Activated T-cell treated with anti-CD3 and anti-CD28 coated beads, Interleukin-2, amount 50 U/mL, for 4 hours (primary cell): ENCODE results near the gene CORO7. TPM values are rescaled to one million over a fixed set of nuclear protein-coding genes. Genes with fewer than 3 reads are reported as not detected.
"Not testable (repeated sequence)": the region's sequence is repeated elsewhere in the genome, so short reads cannot be mapped to it uniquely, and the experiment has no call there.

Experiments used
- ATAC-seq, 2 donors: fragments of 200-7000 bp; cut with Tn5 transposase; one replicate each; pipeline ENCODE4 v1.10.0; 2021
- DNase-seq: peaks from one replicate; pipeline ENCODE4 v3.0.0-alpha.2; 2020
- H3K27me3 Mint-ChIP-seq: one replicate; pipeline ENCODE4 v1.8.0; 2021; ENCODE audit warnings: low read depth, mixed read lengths
- H3K36me3 Mint-ChIP-seq: one replicate; pipeline ENCODE4 v1.8.0; 2022; ENCODE audit warnings: mixed read lengths; ENCODE audit not compliant: insufficient read depth
- H3K4me1 Mint-ChIP-seq: one replicate; pipeline ENCODE4 v1.8.0; 2021; ENCODE audit warnings: low read depth, mixed read lengths
- H3K4me3 Mint-ChIP-seq: one replicate; pipeline ENCODE4 v1.8.0; 2021; ENCODE audit warnings: mild to moderate bottlenecking, moderate library complexity, mixed read lengths
- H3K9me3 Mint-ChIP-seq: one replicate; pipeline ENCODE4 v1.8.0; 2021; ENCODE audit warnings: mixed read lengths
- total RNA-seq, 3 donors: library from RNA; stranded (reverse); gene quantifications; one replicate each; pipeline ENCODE4 v1.2.1, GENCODE V29; 2021

The CORO7 gene
- total RNA-seq, 3 donors from 2014 or later, result 75.8 to 79.9 (median 76.4) TPM

GRCh38 chr16:4401094-4401501 lies 15.3 kb downstream of the CORO7 start:
- H3K27me3 Mint-ChIP-seq, result no peaks in the 10 kb centered on the region
- peaks cover 22% of the 10 kb centered on the region for H3K36me3 Mint-ChIP-seq
- ATAC-seq (no peak), DNase-seq (no peak)
- H3K4me3 Mint-ChIP-seq, result no peak overlapping the region
- H3K9me3 Mint-ChIP-seq, result no peaks in the 10 kb centered on the region
- H3K4me1 Mint-ChIP-seq, result no peaks in the 10 kb centered on the region

DNA sequence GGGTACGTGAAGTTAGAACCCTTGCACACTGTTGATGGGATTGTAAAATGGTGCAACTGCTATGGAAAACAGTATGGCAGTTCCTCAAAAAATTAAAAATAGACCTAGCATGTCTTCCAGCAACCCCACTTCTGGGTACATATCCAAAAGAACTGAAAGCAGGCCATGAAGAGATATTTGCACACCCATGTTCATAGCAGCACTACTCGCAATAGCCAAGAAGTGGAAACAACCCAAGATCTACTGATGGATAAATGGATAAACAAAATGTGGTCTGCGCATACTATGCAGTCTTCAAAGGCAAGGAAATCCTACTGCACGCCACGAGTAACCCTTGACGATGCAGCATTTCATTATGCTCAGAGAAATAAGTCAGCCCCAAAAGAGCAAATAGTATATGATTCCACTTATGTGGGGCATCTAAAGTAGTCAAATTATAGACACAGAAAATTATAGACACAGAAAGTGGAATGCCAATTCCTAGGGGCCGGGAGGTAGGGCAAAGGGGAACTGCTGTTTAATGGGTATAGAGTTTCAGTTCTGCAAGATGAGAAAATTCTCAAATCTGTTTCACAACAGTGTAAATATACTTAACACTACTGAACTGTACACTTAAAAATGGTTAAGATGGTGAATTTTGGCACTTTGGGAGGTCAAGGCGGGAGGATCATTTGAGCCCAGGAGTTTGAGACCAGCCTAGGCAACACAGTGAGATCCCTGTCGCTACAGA lies 17.2 kb downstream of the CORO7 start:
- Mint-ChIP-seq H3K4me1 (peaks cover 2% of the 10 kb centered on the region), H3K9me3 (no peaks in the 10 kb centered on the region), H3K36me3 (peaks cover 24% of the 10 kb centered on the region), H3K27me3 (no peaks in the 10 kb centered on the region), H3K4me3 (no peak overlapping the region)
- no peak for ATAC-seq
- no peak for DNase-seq

GRCh38 chr16:4395055-4395726 lies 21.2 kb downstream of the CORO7 start:
- H3K9me3 Mint-ChIP-seq, result no peaks in the 10 kb centered on the region
- ATAC-seq, result no peak
- H3K4me3 Mint-ChIP-seq, result no peak overlapping the region
- no peaks in the 10 kb centered on the region for H3K27me3 Mint-ChIP-seq
- peaks cover 2% of the 10 kb centered on the region for H3K4me1 Mint-ChIP-seq
- peaks cover 20% of the 10 kb centered on the region for H3K36me3 Mint-ChIP-seq
- no peak for DNase-seq

- H3K27me3 Mint-ChIP-seq, DNase-seq, H3K9me3 Mint-ChIP-seq, H3K4me3 Mint-ChIP-seq, ATAC-seq, H3K4me1 Mint-ChIP-seq: not testable (repeated sequence)
- H3K36me3 Mint-ChIP-seq, result peaks cover 20% of the 10 kb centered on the region
Measured at GRCh38 chr16:4393850-4394249, 22.5 kb downstream of the CORO7 start.

DNA sequence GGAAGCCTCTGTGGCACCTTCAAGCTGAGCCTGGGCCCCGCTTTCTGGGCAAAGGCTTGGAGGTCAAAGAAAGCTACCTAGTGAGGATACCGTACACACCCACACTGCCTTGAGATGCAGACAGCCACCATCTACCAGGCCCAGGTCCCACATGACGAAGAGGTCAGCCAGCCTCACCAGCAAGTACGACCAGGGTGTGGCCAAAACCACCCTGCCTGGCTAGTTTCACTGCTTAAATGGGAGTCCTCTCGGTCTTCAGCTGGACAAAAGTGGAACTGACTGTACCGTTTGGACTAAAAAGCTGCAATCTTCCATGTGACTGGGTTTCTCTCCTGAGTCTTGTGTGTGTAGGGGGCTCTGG lies 23.2 kb downstream of the CORO7 start:
- H3K36me3 Mint-ChIP-seq, result peaks cover 20% of the 10 kb centered on the region

GRCh38 chr16:4392382-4393239 lies 23.8 kb downstream of the CORO7 start:
- Mint-ChIP-seq H3K4me1 (peaks cover 2% of the 10 kb centered on the region), H3K4me3 (no peak overlapping the region), H3K36me3 (peaks cover 20% of the 10 kb centered on the region), H3K27me3 (no peaks in the 10 kb centered on the region), H3K9me3 (no peaks in the 10 kb centered on the region)
- DNase-seq (no peak), ATAC-seq (no peak)

More for the DNA sequence above, 23.2 kb downstream of the CORO7 start:
- Mint-ChIP-seq H3K4me3 (no peak overlapping the region), H3K9me3 (no peaks in the 10 kb centered on the region), H3K27me3 (no peaks in the 10 kb centered on the region), H3K4me1 (peaks cover 2% of the 10 kb centered on the region)
- DNase-seq (no peak), ATAC-seq (no peak)

GRCh38 chr16:4391631-4392381 lies 24.6 kb downstream of the CORO7 start:
- DNase-seq, result no peak
- no peaks in the 10 kb centered on the region for H3K27me3 Mint-ChIP-seq
- peaks cover 2% of the 10 kb centered on the region for H3K4me1 Mint-ChIP-seq
- no peak overlapping the region for H3K4me3 Mint-ChIP-seq
- no peaks in the 10 kb centered on the region for H3K9me3 Mint-ChIP-seq
- no peak for ATAC-seq
- H3K36me3 Mint-ChIP-seq, result peaks cover 18% of the 10 kb centered on the region

DNA sequence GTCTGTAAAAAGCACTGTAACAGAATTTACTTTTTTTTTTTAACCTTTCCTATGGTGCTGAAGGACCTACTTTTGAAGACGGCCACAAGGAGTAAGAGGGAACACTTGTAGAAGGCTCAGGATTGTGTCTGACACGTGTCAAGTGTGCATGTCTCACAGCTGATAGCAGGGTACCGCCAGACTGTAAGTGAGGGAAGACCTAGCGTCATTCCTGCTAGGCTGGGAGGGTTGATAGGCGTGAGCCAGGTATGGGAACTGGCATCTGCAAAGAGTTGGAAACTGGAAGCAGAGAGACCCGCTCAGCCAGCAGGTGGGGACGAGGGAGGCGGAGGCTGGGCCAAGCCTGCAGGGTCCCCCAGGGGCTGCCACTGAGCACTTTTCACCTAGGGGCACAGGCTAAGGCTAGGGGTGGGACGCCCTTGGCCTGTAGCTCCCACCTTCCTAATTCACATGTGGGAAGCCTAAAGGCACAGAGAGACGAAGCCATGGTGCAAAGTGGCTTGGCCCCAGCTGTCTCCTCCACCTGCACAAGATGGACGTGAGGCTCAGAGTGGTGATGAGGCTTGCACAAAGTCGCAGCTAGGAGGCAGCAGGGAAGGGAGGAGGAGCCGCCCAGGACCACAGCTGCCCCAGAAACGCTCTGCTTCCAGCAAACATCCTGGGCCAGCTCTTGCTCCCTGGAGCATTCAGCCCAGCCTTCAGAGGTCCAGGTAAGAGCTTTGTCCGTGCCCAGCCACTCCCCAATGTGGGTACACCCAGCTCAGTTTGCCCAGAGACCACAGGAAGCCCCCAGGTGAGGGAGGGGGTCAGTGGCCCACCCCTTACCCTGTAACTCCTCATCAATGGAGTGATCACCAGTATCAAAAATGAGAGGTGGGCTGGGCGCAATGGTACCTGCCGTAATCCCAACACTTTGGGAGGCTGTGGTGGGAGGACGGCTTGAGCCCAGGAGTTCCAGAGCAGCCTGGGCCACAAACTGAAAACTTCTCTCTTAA lies 25.8 kb downstream of the CORO7 start:
- no peaks in the 10 kb centered on the region for H3K27me3 Mint-ChIP-seq
- H3K4me3 Mint-ChIP-seq, result no peak overlapping the region
- no peaks in the 10 kb centered on the region for H3K9me3 Mint-ChIP-seq
- H3K36me3 Mint-ChIP-seq, result peaks cover 15% of the 10 kb centered on the region
- ATAC-seq, result no peak
- no peak for DNase-seq
- peaks cover 1% of the 10 kb centered on the region for H3K4me1 Mint-ChIP-seq

- ATAC-seq, result no peak
- Mint-ChIP-seq H3K27me3 (no peaks in the 10 kb centered on the region), H3K9me3 (no peaks in the 10 kb centered on the region), H3K4me1 (no peaks in the 10 kb centered on the region), H3K36me3 (peaks cover 5% of the 10 kb centered on the region), H3K4me3 (no peak overlapping the region)
- DNase-seq, result no peak
Measured at GRCh38 chr16:4389051-4389955, 27.1 kb downstream of the CORO7 start.

DNA sequence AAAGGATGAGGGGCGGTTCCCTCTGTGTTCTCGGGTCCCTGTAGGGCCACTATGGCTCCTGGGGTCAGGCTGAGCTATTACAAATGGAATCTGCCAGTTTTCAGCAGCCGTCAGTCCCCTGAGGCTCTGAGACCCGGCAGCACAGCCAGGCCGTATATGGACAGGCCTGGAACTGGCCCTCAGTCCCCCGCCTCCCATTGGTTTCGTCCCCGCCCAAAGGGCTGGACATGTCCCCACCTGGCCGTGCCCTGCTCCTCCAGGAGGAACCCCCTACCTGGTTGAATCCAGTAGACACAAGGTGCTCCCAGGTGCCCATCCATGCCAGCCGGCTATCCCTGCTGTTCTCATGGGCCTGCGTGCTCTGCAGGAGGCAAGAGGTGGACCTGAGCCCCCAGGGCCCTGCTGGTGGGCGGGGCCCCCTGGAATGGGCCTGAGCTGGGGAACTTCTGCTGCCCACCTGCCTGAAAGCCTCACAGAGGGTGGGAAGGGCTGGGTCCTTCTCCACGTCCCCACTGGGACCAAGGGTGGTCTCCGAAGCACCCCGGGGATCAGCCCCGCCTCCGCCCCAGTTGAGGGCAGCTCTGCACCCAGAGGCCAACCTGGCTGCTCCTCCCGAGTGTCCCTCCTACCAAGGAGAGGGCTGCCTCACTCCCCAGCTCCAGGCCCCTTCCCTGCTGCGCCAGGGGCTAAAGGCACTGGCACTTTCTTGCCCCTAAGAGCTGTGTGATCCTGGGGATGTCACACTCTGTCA lies 27.9 kb downstream of the CORO7 start:
- no peaks in the 10 kb centered on the region for H3K4me1 Mint-ChIP-seq

DNA sequence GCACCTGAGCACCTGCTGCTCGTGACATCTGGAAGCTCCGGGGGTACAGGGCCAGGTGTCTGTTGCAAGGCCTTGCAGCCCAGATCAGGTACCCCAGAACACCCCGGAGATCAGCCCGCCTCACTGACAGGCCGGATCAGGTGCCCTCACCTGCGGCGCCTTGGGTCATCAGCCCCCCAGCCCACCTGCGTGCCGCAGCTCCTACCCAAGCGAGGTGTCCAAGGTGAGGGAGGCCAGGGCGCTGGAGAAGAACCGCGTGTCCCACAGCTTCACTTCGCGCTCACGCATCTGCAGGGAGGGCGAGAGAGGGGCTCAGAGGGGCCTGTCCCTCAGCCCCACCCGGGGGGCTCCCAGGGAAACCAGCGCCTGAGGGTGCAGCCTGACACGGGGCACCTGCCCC lies 28.6 kb downstream of the CORO7 start:
- H3K27me3 Mint-ChIP-seq, result no peaks in the 10 kb centered on the region
- H3K4me3 Mint-ChIP-seq, result no peak overlapping the region
- peaks cover 6% of the 10 kb centered on the region for H3K36me3 Mint-ChIP-seq
- no peaks in the 10 kb centered on the region for H3K9me3 Mint-ChIP-seq
- no peak for ATAC-seq
- DNase-seq, result no peak
- H3K4me1 Mint-ChIP-seq, result no peaks in the 10 kb centered on the region

More for the DNA sequence above, 27.9 kb downstream of the CORO7 start:
- no peak overlapping the region for H3K4me3 Mint-ChIP-seq
- no peaks in the 10 kb centered on the region for H3K9me3 Mint-ChIP-seq
- peaks cover 5% of the 10 kb centered on the region for H3K36me3 Mint-ChIP-seq
- ATAC-seq (no peak), DNase-seq (no peak)
- no peaks in the 10 kb centered on the region for H3K27me3 Mint-ChIP-seq
